ENCODE data around the gene ZNF581. TPM values are rescaled to one million over a fixed set of nuclear protein-coding genes. Genes with fewer than 3 reads are reported as not detected.

Gene ZNF581
- total RNA-seq, 1 donor from 2014 or later, result 46.5 TPM

- Mint-ChIP-seq H3K27me3 (no peaks in the 10 kb centered on the region), H3K36me3 (ENCODE audit: low read depth) (peaks cover 33% of the 10 kb centered on the region), H3K4me1 (peaks cover 74% of the 10 kb centered on the region), H3K4me3 (peak overlapping the region; percentile 64), H3K9me3 (peaks cover 3% of the 10 kb centered on the region), H3K27ac (peak overlapping the region; percentile 84)
- intact Hi-C loops (cut with micrococcal nuclease), result no loop called here
- POLR2A ChIA-PET, result interaction anchor here (0.7 to 5.2 kb wide), 5 partner anchors 10 to 482 kb away, joined by 3 to 55 read pairs (median 7); partner anchors contain the start of genes CCDC106, KMT5C and U2AF2
- ATAC-seq (ENCODE audit: low read depth) (no peak), DNase-seq (no peak)
- no peak for TF ChIP-seq CTCF (IDR thresholded peaks at IDR 0.05)
- CTCF ChIA-PET, result no interaction called here
These were observed 4.5 kb upstream of the ZNF581 start for GRCh38 chr19:55638864-55639359.

GRCh38 chr19:55640043-55640576 is 3.3 kb upstream of the ZNF581 start:
- POLR2A ChIA-PET, result interaction anchor here (0.6 to 2.0 kb wide), 7 partner anchors 14 to 481 kb away, joined by 3 to 14 read pairs (median 4); partner anchors contain the start of genes FIZ1, KMT5C and ZNF865
- H3K36me3 Mint-ChIP-seq (ENCODE audit: low read depth), result peaks cover 36% of the 10 kb centered on the region
- intact Hi-C loops (cut with micrococcal nuclease), result loop anchor here (2.0 to 10.0 kb wide), 5 partner anchors 59 to 1175 kb away; partner anchors contain the start of genes C19orf85, ISOC2, LENG9 and ZNF579
- H3K27ac Mint-ChIP-seq, result peak overlapping the region; percentile 84
- H3K27me3 Mint-ChIP-seq, result no peaks in the 10 kb centered on the region
- TF ChIP-seq CTCF (IDR thresholded peaks at IDR 0.05), result no peak
- H3K4me3 Mint-ChIP-seq, result peak overlapping the region; percentile 79
- CTCF ChIA-PET, result interaction anchor here (0.7 kb wide), 1 partner anchor 9 kb away, joined by 3 read pairs; no protein-coding TSS in a partner anchor
- peaks cover 79% of the 10 kb centered on the region for H3K4me1 Mint-ChIP-seq
- H3K9me3 Mint-ChIP-seq, result peaks cover 3% of the 10 kb centered on the region
- peak; percentile 5 for ATAC-seq (ENCODE audit: low read depth)
- DNase-seq, result peak; percentile 58

- POLR2A ChIA-PET, result interaction anchor here (0.6 to 2.0 kb wide), 6 partner anchors 13 to 302 kb away, joined by 3 to 14 read pairs (median 4); partner anchors contain the start of genes FIZ1, KMT5C and ZNF865
- DNase-seq (peak; percentile 63), ATAC-seq (ENCODE audit: low read depth) (peak; percentile 12)
- Mint-ChIP-seq H3K9me3 (peaks cover 3% of the 10 kb centered on the region), H3K4me3 (peak within 1 kb of the TSS; percentile 86), H3K36me3 (ENCODE audit: low read depth) (peaks cover 37% of the 10 kb centered on the region), H3K27ac (peak within 1 kb of the TSS; percentile 86), H3K27me3 (no peaks in the 10 kb centered on the region), H3K4me1 (peaks cover 79% of the 10 kb centered on the region)
- intact Hi-C loops (cut with micrococcal nuclease), result loop anchor here (2.0 to 10.0 kb wide), 5 partner anchors 60 to 1176 kb away; partner anchors contain the start of genes C19orf85, ISOC2, LENG9 and ZNF579
- no peak for TF ChIP-seq CTCF (IDR thresholded peaks at IDR 0.05)
- CTCF ChIA-PET, result no interaction called here
These were observed 2.6 kb upstream of the ZNF581 start, which contains the start of gene ZNF580 for GRCh38 chr19:55640577-55641425. Gene ZNF580 (plus strand): TSS chr19:55641002. CDS start chr19:55642509, 1,507 bp downstream.

- intact Hi-C loops (cut with micrococcal nuclease), result loop anchor here (2.0 to 10.0 kb wide), 5 partner anchors 61 to 1177 kb away; partner anchors contain the start of genes C19orf85, ISOC2, LENG9 and ZNF579
- H3K36me3 Mint-ChIP-seq (ENCODE audit: low read depth), result peaks cover 31% of the 10 kb centered on the region
- H3K9me3 Mint-ChIP-seq, result peaks cover 3% of the 10 kb centered on the region
- POLR2A ChIA-PET, result interaction anchor here (0.6 to 4.7 kb wide), 12 partner anchors 9 to 234 kb away, joined by 3 to 47 read pairs (median 5); partner anchors contain the start of genes FIZ1, U2AF2, UBE2S and ZNF628
- H3K27ac Mint-ChIP-seq, result peak overlapping the region; percentile 86
- CTCF ChIA-PET, result interaction anchor here (0.8 to 1.8 kb wide), 3 partner anchors 10 to 168 kb away, joined by 3 to 10 read pairs (median 7); no protein-coding TSS in a partner anchor
- DNase-seq (no peak), ATAC-seq (ENCODE audit: low read depth) (peak; percentile 1)
- no peaks in the 10 kb centered on the region for H3K27me3 Mint-ChIP-seq
- TF ChIP-seq CTCF (IDR thresholded peaks at IDR 0.05), result no peak
- H3K4me1 Mint-ChIP-seq, result peaks cover 73% of the 10 kb centered on the region
- H3K4me3 Mint-ChIP-seq, result peak overlapping the region; percentile 86
These were observed 1.9 kb upstream of the ZNF581 start for GRCh38 chr19:55641426-55642152.
